WTC11 (cell line): ENCODE data around the gene CRADD. TPM values are rescaled to one million over a fixed set of nuclear protein-coding genes. Genes with fewer than 3 reads are reported as not detected.

Source experiments
- ATAC-seq: fragments of 200-7000 bp; cut with Tn5 transposase; 2 replicates; pipeline ENCODE4 v1.10.0; 2021; ENCODE audit warnings: mild to moderate bottlenecking, moderate library complexity
- CTCF ChIA-PET: fragments of 300-600 bp; sonication (Branson Sonifier 250); formaldehyde crosslinking; loops from one replicate; lab custom pipeline; 2021; ENCODE audit warnings: antibody characterized with exemption; lab: Charles Lee
- POLR2A ChIA-PET: fragments of 350-600 bp; sonication (Branson Sonifier 250); formaldehyde crosslinking; loops from one replicate; lab custom pipeline; 2021; ENCODE audit warnings: antibody characterized with exemption; lab: Charles Lee
- DNase-seq: peaks from one replicate; pipeline ENCODE4 v3.0.0; 2021; ENCODE audit warnings: low spot score
- H3K27ac Mint-ChIP-seq: 2 replicates; pipeline ENCODE4 v1.8.0; 2021; ENCODE audit warnings: mixed read lengths
- H3K27me3 Mint-ChIP-seq: 2 replicates; pipeline ENCODE4 v1.8.0; 2021; ENCODE audit warnings: low read depth, mild to moderate bottlenecking, moderate library complexity, mixed read lengths
- H3K36me3 Mint-ChIP-seq: 2 replicates; pipeline ENCODE4 v1.8.0; 2021; ENCODE audit warnings: mixed read lengths
- H3K4me1 Mint-ChIP-seq: 2 replicates; pipeline ENCODE4 v1.8.0; 2022; ENCODE audit warnings: mixed read lengths
- H3K4me3 Mint-ChIP-seq: 2 replicates; pipeline ENCODE4 v1.8.0; 2021; ENCODE audit warnings: mild to moderate bottlenecking, moderate library complexity, mixed read lengths
- H3K9me3 Mint-ChIP-seq: 2 replicates; pipeline ENCODE4 v1.8.0; 2021; ENCODE audit warnings: mixed read lengths
- AFF4 ChIP-seq: sonication (generic); formaldehyde crosslinking; IDR thresholded peaks from 2 replicates; pipeline ENCODE4 v1.8.1; 2023; ENCODE audit warnings: mild to moderate bottlenecking, missing genetic modification reagents, borderline replicate concordance
- ATF1 ChIP-seq: sonication (generic); formaldehyde crosslinking; IDR thresholded peaks from 2 replicates; pipeline ENCODE4 v1.8.1; 2023; ENCODE audit warnings: mild to moderate bottlenecking, moderate library complexity, missing genetic modification reagents
- GABPB1 ChIP-seq: sonication (generic); formaldehyde crosslinking; IDR thresholded peaks from 2 replicates; pipeline ENCODE4 v1.8.1; 2023; ENCODE audit warnings: mild to moderate bottlenecking, missing genetic modification reagents
- GRHL2 ChIP-seq: fragments of 250-450 bp; sonication (Bioruptor Pico); IDR thresholded peaks from 2 replicates; pipeline ENCODE4 v1.8.0; 2022; ENCODE audit warnings: mild to moderate bottlenecking, moderate library complexity; ENCODE audit not compliant: insufficient replicate concordance, severe bottlenecking
- GTF2I ChIP-seq: fragments of 250-450 bp; sonication (Bioruptor Pico); conservative IDR thresholded peaks from 2 replicates; pipeline ENCODE4 v1.4.0; 2021; ENCODE audit warnings: mild to moderate bottlenecking
- IRF1 ChIP-seq: sonication (generic); formaldehyde crosslinking; IDR thresholded peaks from 2 replicates; pipeline ENCODE4 v1.8.0; 2023; ENCODE audit warnings: missing genetic modification reagents
- JUN ChIP-seq: sonication (generic); formaldehyde crosslinking; IDR thresholded peaks from 2 replicates; pipeline ENCODE4 v1.8.0; 2023; ENCODE audit warnings: mild to moderate bottlenecking, missing genetic modification reagents
- MLX ChIP-seq: sonication (generic); formaldehyde crosslinking; IDR thresholded peaks from 2 replicates; pipeline ENCODE4 v1.8.1; 2023; ENCODE audit warnings: mild to moderate bottlenecking, missing genetic modification reagents, moderate library complexity
- NR2C2 ChIP-seq: sonication (generic); formaldehyde crosslinking; IDR thresholded peaks from 2 replicates; pipeline ENCODE4 v1.8.0; 2022; ENCODE audit warnings: mild to moderate bottlenecking, missing genetic modification reagents
- OVOL2 ChIP-seq: fragments of 250-450 bp; sonication (Bioruptor Pico); IDR thresholded peaks from 2 replicates; pipeline ENCODE4 v1.9.0; 2021; ENCODE audit warnings: mild to moderate bottlenecking, borderline replicate concordance
- PRRX2 ChIP-seq: fragments of 250-450 bp; sonication (Bioruptor Pico); IDR thresholded peaks from 2 replicates; pipeline ENCODE4 v1.8.0; 2021; ENCODE audit warnings: mild to moderate bottlenecking
- TCF7 ChIP-seq: sonication (generic); formaldehyde crosslinking; IDR thresholded peaks from 2 replicates; pipeline ENCODE4 v1.8.0; 2022; ENCODE audit warnings: mild to moderate bottlenecking, low read depth, missing genetic modification reagents, moderate library complexity
- TEAD1 ChIP-seq: sonication (generic); formaldehyde crosslinking; IDR thresholded peaks from 2 replicates; pipeline ENCODE4 v1.8.0; 2022; ENCODE audit warnings: mild to moderate bottlenecking, missing genetic modification reagents
- USF1 ChIP-seq: sonication (generic); formaldehyde crosslinking; IDR thresholded peaks from 2 replicates; pipeline ENCODE4 v1.8.0; 2022; ENCODE audit warnings: mild to moderate bottlenecking, missing genetic modification reagents
- ZNF512 ChIP-seq: sonication (generic); formaldehyde crosslinking; IDR thresholded peaks from 2 replicates; pipeline ENCODE4 v1.8.1; 2022; ENCODE audit warnings: missing genetic modification reagents, borderline replicate concordance
- ZNF532 ChIP-seq: fragments of 250-450 bp; sonication (Bioruptor Pico); IDR thresholded peaks from 2 replicates; pipeline ENCODE4 v1.9.0; 2021; ENCODE audit warnings: mild to moderate bottlenecking, borderline replicate concordance
- ZNF671 ChIP-seq: fragments of 250-450 bp; sonication (Bioruptor Pico); IDR thresholded peaks from 2 replicates; pipeline ENCODE4 v1.8.0; 2021; ENCODE audit warnings: mild to moderate bottlenecking
- total RNA-seq: library from RNA; stranded (reverse); gene quantifications from 3 replicates; pipeline ENCODE4 v1.2.3, GENCODE V29; 2021
- TF ChIP-seq, protein P1 (sequence below): sonication (generic); formaldehyde crosslinking; IDR thresholded peaks from 2 replicates; pipeline ENCODE4 v1.8.0; 2023; ENCODE audit warnings: mild to moderate bottlenecking, missing genetic modification reagents

The CRADD gene
- total RNA-seq, 1 experiment from 2014 or later: 11.6 TPM

- POLR2A ChIA-PET: interaction anchor here (0.7 kb wide), 1 partner anchor 718 kb away, joined by 4 read pairs; no protein-coding TSS in a partner anchor
- CTCF ChIA-PET: no interaction called here
- Mint-ChIP-seq H3K4me1 (no peaks in the 10 kb centered on the region), H3K4me3 (no peak overlapping the region), H3K9me3 (peaks cover 21% of the 10 kb centered on the region), H3K27me3 (no peaks in the 10 kb centered on the region), H3K36me3 (peaks cover 16% of the 10 kb centered on the region), H3K27ac (no peak overlapping the region)
- TF ChIP-seq OVOL2 (CRISPR knock-in tag) (no peak), ZNF512 (CRISPR knock-in tag) (no peak)
- DNase-seq: no peak
- ATAC-seq: no peak
Measured at GRCh38 chr12:93671044-93671443, 6.1 kb upstream of the CRADD start.

DNA sequence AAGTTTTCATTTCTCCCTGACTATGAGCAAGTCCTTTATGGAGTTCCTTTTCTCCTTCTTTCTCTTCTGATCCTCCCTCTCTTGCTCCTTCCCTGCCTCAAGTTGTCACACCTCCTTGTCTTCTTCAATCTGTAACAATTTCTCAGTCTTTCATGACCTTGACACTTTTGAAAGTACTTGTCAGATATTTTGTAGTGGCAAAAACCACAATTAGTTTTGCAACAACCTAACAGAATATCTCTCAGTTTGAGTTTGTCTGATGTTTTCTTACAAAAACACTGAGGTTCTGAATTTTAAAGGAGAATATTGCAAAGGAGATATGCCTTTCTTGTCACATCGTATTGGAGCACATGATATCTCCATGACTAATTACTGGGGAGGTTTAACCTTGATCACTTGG is 4.1 kb upstream of the CRADD start:
- ChIA-PET POLR2A (no interaction called here), CTCF (no interaction called here)
- no peak for TF ChIP-seq ATF1 (CRISPR knock-in tag)
- TF ChIP-seq USF1: no peak
- TF ChIP-seq GABPB1 (CRISPR knock-in tag): no peak
- no peak for TF ChIP-seq IRF1 (CRISPR knock-in tag)
- Mint-ChIP-seq H3K9me3 (peaks cover 21% of the 10 kb centered on the region), H3K4me1 (peaks cover 13% of the 10 kb centered on the region), H3K4me3 (no peak overlapping the region), H3K27me3 (no peaks in the 10 kb centered on the region), H3K27ac (no peak overlapping the region), H3K36me3 (peaks cover 16% of the 10 kb centered on the region)
- no peak for ATAC-seq
- no peak for DNase-seq

DNA sequence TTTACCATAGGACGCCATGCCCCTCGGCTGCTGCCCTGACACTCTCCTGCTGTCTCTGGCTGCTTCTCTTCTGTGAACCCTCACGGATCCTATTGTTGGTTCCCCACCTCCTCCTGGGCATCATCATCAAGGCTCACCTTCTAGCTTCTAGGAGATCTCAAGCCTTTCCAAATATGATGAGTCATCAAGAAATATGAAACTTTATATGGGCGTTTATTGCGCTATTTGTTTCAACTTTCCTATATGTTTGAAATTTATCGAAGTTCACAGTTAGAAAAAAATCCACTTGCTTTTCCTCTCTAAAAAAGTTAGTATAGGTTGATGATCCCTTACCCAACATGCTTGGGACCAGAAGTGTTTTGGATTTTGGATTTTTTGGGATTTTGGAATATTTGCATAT is 2.8 kb upstream of the CRADD start:
- DNase-seq (no peak), ATAC-seq (no peak)
- Mint-ChIP-seq H3K27me3 (no peaks in the 10 kb centered on the region), H3K36me3 (peaks cover 10% of the 10 kb centered on the region), H3K27ac (no peak overlapping the region), H3K4me3 (no peak overlapping the region), H3K9me3 (peaks cover 9% of the 10 kb centered on the region), H3K4me1 (peaks cover 26% of the 10 kb centered on the region)
- ChIA-PET POLR2A (no interaction called here), CTCF (no interaction called here)
- TF ChIP-seq TEAD1 (CRISPR knock-in tag): no peak
- TF ChIP-seq PRRX2 (CRISPR knock-in tag): no peak
- TF ChIP-seq, protein P1, sequence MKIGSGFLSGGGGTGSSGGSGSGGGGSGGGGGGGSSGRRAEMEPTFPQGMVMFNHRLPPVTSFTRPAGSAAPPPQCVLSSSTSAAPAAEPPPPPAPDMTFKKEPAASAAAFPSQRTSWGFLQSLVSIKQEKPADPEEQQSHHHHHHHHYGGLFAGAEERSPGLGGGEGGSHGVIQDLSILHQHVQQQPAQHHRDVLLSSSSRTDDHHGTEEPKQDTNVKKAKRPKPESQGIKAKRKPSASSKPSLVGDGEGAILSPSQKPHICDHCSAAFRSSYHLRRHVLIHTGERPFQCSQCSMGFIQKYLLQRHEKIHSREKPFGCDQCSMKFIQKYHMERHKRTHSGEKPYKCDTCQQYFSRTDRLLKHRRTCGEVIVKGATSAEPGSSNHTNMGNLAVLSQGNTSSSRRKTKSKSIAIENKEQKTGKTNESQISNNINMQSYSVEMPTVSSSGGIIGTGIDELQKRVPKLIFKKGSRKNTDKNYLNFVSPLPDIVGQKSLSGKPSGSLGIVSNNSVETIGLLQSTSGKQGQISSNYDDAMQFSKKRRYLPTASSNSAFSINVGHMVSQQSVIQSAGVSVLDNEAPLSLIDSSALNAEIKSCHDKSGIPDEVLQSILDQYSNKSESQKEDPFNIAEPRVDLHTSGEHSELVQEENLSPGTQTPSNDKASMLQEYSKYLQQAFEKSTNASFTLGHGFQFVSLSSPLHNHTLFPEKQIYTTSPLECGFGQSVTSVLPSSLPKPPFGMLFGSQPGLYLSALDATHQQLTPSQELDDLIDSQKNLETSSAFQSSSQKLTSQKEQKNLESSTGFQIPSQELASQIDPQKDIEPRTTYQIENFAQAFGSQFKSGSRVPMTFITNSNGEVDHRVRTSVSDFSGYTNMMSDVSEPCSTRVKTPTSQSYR (CRISPR knock-in tag): no peak
- no peak for TF ChIP-seq TCF7 (CRISPR knock-in tag)
- no peak for TF ChIP-seq MLX (CRISPR knock-in tag)
- no peak for TF ChIP-seq AFF4
- TF ChIP-seq GRHL2 (CRISPR knock-in tag): no peak
- no peak for TF ChIP-seq ZNF532 (CRISPR knock-in tag)
- TF ChIP-seq NR2C2: no peak
- TF ChIP-seq ZNF671 (CRISPR knock-in tag): no peak
- TF ChIP-seq JUN (CRISPR knock-in tag): no peak
- TF ChIP-seq GTF2I (CRISPR knock-in tag): no peak
